HCT116 (cell line): Measurements from ENCODE around the gene ACAN. TPM values are rescaled to one million over a fixed set of nuclear protein-coding genes. Genes with fewer than 3 reads are reported as not detected.

Experiments
- ATAC-seq: fragments of 200-7000 bp; cut with Tn5 transposase; 2 replicates; pipeline ENCODE4 v1.9.1; 2020; ENCODE audit warnings: mild to moderate bottlenecking, moderate library complexity
- BruUV-seq: library from RNA; stranded (reverse); fragments of 400-500 nt; replicated peaks from 2 replicates; lab custom pipeline; 2021; lab: Mats Ljungman, UMichigan
- CTCF ChIA-PET: fragments of 300-600 bp; sonication (Branson Sonifier 250); formaldehyde crosslinking; loops from one replicate; lab custom pipeline; 2021; ENCODE audit warnings: antibody characterized with exemption; lab: Charles Lee
- POLR2A ChIA-PET: fragments of 300-600, 350-600 bp; sonication (Branson Sonifier 250); formaldehyde crosslinking; loops from one replicate; lab custom pipeline; 2021; ENCODE audit warnings: antibody characterized with exemption; lab: Charles Lee
- RAD21 ChIA-PET, 2 experiments: fragments of 300-600 bp; sonication (Branson Sonifier 250); formaldehyde crosslinking; loops; one replicate each; lab custom pipeline; 2023; ENCODE audit warnings: low total read pairs in 2 of 2; ENCODE audit not compliant: uncharacterized antibody in 2 of 2, unreplicated experiment in 2 of 2, low non-redundant PET in 1 of 2; lab: Charles Lee
- DNase-seq: peaks from one replicate; pipeline ENCODE4 v3.0.0-alpha.2; 2010; ENCODE audit warnings: low read depth, low spot score
- H2AFZ ChIP-seq: fragments of 200-600 bp; shearing (Covaris generic), sonication (generic); 2 replicates; pipeline ENCODE4 v1.6.1; 2017; ENCODE audit warnings: low read depth, mixed run types, mixed read lengths, antibody characterized with exemption, low read length; ENCODE audit not compliant: poor library complexity, severe bottlenecking
- H3K27ac ChIP-seq: 2 replicates; pipeline ENCODE4 v1.5.1; 2012; ENCODE audit warnings: low read depth, low read length
- H3K27me3 ChIP-seq: fragments of 200-600 bp; sonication (generic); 2 replicates; pipeline ENCODE4 v1.6.1; 2016; ENCODE audit warnings: mixed run types, low read length, mixed read lengths; ENCODE audit not compliant: insufficient read depth
- H3K36me3 ChIP-seq, 2 experiments: fragments of 200-500 bp in 1 of 2; fragments of 200-600 bp in 1 of 2; sonication (Bioruptor generic) in 1 of 2; sonication (generic) in 1 of 2; 2 replicates each; pipeline versions ENCODE4 v1.5.1 to v1.6.1; 2014 to 2016; ENCODE audit warnings: low read length in 2 of 2, inconsistent platforms in 1 of 2, mixed read lengths in 1 of 2, mixed run types in 1 of 2; ENCODE audit not compliant: insufficient read depth in 2 of 2, control insufficient read depth in 1 of 2
- H3K4me1 ChIP-seq, 2 experiments: fragments of 200-600 bp in 1 of 2; sonication (generic) in 1 of 2; 2 replicates each; pipeline versions ENCODE4 v1.5.1 to v1.6.1; 2012 to 2017; ENCODE audit warnings: low read length in 2 of 2, inconsistent platforms in 1 of 2, mild to moderate bottlenecking in 1 of 2, mixed read lengths in 1 of 2, mixed run types in 1 of 2, moderate library complexity in 1 of 2; ENCODE audit not compliant: insufficient read depth in 2 of 2, control insufficient read depth in 1 of 2
- H3K4me2 ChIP-seq: fragments of 200-600 bp; sonication (generic); 2 replicates; pipeline ENCODE4 v1.6.1; 2017; ENCODE audit warnings: mixed run types, low read length, mixed read lengths
- H3K4me3 ChIP-seq, 2 experiments: fragments of 200-600 bp in 1 of 2; sonication (generic) in 1 of 2; replicated peaks in 1 of 2; 2 replicates each; pipeline ENCODE4 v1.5.1; 2011 to 2016; ENCODE audit warnings: low read length in 2 of 2, control low read depth in 1 of 2, low read depth in 1 of 2, mild to moderate bottlenecking in 1 of 2, mixed read lengths in 1 of 2, mixed run types in 1 of 2
- H3K79me2 ChIP-seq: fragments of 200-600 bp; sonication (generic); 2 replicates; pipeline ENCODE4 v1.6.1; 2017; ENCODE audit warnings: mild to moderate bottlenecking, mixed run types, low read length, moderate library complexity, mixed read lengths; ENCODE audit not compliant: insufficient read depth
- H3K9ac ChIP-seq: fragments of 200-600 bp; sonication (generic); 2 replicates; pipeline ENCODE4 v1.6.1; 2016; ENCODE audit warnings: low read length, mixed read lengths
- H3K9me2 ChIP-seq: fragments of 200-600 bp; sonication (generic), shearing (Covaris generic); 2 replicates; pipeline ENCODE4 v1.6.1; 2017; ENCODE audit warnings: mixed run types, mild to moderate bottlenecking, moderate library complexity; ENCODE audit not compliant: insufficient read depth
- H3K9me3 ChIP-seq, 2 experiments: fragments of 200-500 bp in 1 of 2; fragments of 200-600 bp in 1 of 2; sonication (Bioruptor generic) in 1 of 2; sonication (generic) in 1 of 2; 2 replicates each; pipeline ENCODE4 v1.6.1; 2014 to 2017; ENCODE audit warnings: low read length in 2 of 2, mixed read lengths in 2 of 2, inconsistent platforms in 1 of 2, low read depth in 1 of 2, mild to moderate bottlenecking in 1 of 2, mixed run types in 1 of 2, moderate library complexity in 1 of 2; ENCODE audit not compliant: control insufficient read depth in 1 of 2, insufficient read depth in 1 of 2
- H4K20me1 ChIP-seq: fragments of 200-600 bp; sonication (generic), shearing (Covaris generic); 2 replicates; pipeline ENCODE4 v1.6.1; 2017; ENCODE audit warnings: mixed run types, mild to moderate bottlenecking, moderate library complexity; ENCODE audit not compliant: insufficient read depth
- CBX3 ChIP-seq: IDR thresholded peaks from 2 replicates; pipeline ENCODE4 v1.6.1; 2012; ENCODE audit warnings: low read depth
- CTCF ChIP-seq, 3 experiments: fragments of 200-600 bp in 1 of 3; sonication (generic) in 1 of 3; IDR thresholded peaks in 2 of 3; conservative IDR thresholded peaks in 1 of 3; 2 replicates each; pipeline ENCODE4 v1.5.1; 2012 to 2017; ENCODE audit warnings: low read depth in 2 of 3, low read length in 2 of 3, antibody characterized with exemption in 1 of 3, borderline replicate concordance in 1 of 3, control low read depth in 1 of 3, mild to moderate bottlenecking in 1 of 3, mixed read lengths in 1 of 3, mixed run types in 1 of 3, moderate library complexity in 1 of 3; ENCODE audit not compliant: insufficient read depth in 1 of 3
- EGR1 ChIP-seq: IDR thresholded peaks from 2 replicates; pipeline ENCODE4 v1.6.1; 2012; ENCODE audit warnings: low read depth
- FOSL1 ChIP-seq: IDR thresholded peaks from 2 replicates; pipeline ENCODE4 v1.6.1; 2012; ENCODE audit warnings: low read depth
- JUND ChIP-seq: IDR thresholded peaks from 2 replicates; pipeline ENCODE4 v1.6.1; 2012
- MAX ChIP-seq: IDR thresholded peaks from 2 replicates; pipeline ENCODE4 v1.6.1; 2012
- POLR2AphosphoS5 ChIP-seq: IDR thresholded peaks from 2 replicates; pipeline ENCODE4 v1.6.1; 2011; ENCODE audit warnings: mild to moderate bottlenecking, low read depth, low read length, moderate library complexity
- SIN3A ChIP-seq: IDR thresholded peaks from 2 replicates; pipeline ENCODE4 v1.6.1; 2012; ENCODE audit warnings: low read depth
- SP1 ChIP-seq: IDR thresholded peaks from 2 replicates; pipeline ENCODE4 v1.6.1; 2012; ENCODE audit warnings: low read depth
- SRF ChIP-seq: IDR thresholded peaks from 2 replicates; pipeline ENCODE4 v1.6.1; 2012; ENCODE audit warnings: low read depth
- YY1 ChIP-seq: IDR thresholded peaks from 2 replicates; pipeline ENCODE4 v1.6.1; 2011; ENCODE audit warnings: low read length, low read depth, moderate library complexity, mild to moderate bottlenecking; ENCODE audit not compliant: insufficient replicate concordance; ENCODE audit errors: extremely low read depth
- ZBTB33 ChIP-seq: IDR thresholded peaks from 2 replicates; pipeline ENCODE4 v1.6.1; 2011; ENCODE audit warnings: mild to moderate bottlenecking, low read length, moderate library complexity; ENCODE audit not compliant: insufficient replicate concordance; ENCODE audit errors: extremely low read depth
- intact Hi-C: fragments of 100-400 bp; cut with micrococcal nuclease; formaldehyde crosslinking; loops from 2 replicates; pipeline ENCODE4 v1.10.0; 2022
- total RNA-seq: library from RNA; stranded (reverse); gene quantifications from one replicate; pipeline ENCODE4 v1.2.1, GENCODE V29; 2021; ENCODE audit not compliant: unreplicated experiment

The ACAN gene
- total RNA-seq, 1 experiment from 2014 or later: not detected

- ChIA-PET POLR2A (interaction anchor here (0.7 to 1.4 kb wide), 9 partner anchors 9 to 256 kb away, joined by 3 to 9 read pairs (median 3); partner anchors contain the start of genes ABHD2 and HAPLN3), RAD21 (interaction anchor here in 1 of 2 experiments (0.6 kb wide), 1 partner anchor 335 kb away, joined by 4 read pairs; no protein-coding TSS in a partner anchor), CTCF (interaction anchor here (1.0 to 1.5 kb wide), 7 partner anchors 9 to 266 kb away, joined by 3 to 7 read pairs (median 6); no protein-coding TSS in a partner anchor)
- peak overlapping the region; percentile 94 for H3K4me2 ChIP-seq
- 0 out of 2 replicates have a peak, but pooled peaks cover 6% of the 10 kb centered on the region for H3K79me2 ChIP-seq
- ATAC-seq: peak; percentile 66
- H3K9me3 ChIP-seq: no peaks in the 10 kb centered on the region
- BruUV-seq: TSS peak; percentile 46
- peaks cover 19 to 38% of the 10 kb centered on the region in 2 experiments for H3K4me1 ChIP-seq
- peak overlapping the region; percentile 70 for H3K9ac ChIP-seq
- TF ChIP-seq YY1 (peak; percentile 14), EGR1 (peak; percentile 96), ZBTB33 (peak; percentile 42), CTCF (IDR thresholded peaks at IDR 0.05 in 2 of 3, conservative IDR thresholded peaks at IDR 0.05 in 1 of 3; ENCODE audit: borderline replicate concordance in 1 of 3, insufficient read depth in 1 of 3, low read depth in 2 of 3, low read length in 2 of 3) (peak in 1 of 3 experiments; percentile 13; a peak in 2 of 6 replicates), FOSL1 (peak; percentile 54; the same call in 1 of the 2 replicates), MAX (peak; percentile 33; the same call in 1 of the 2 replicates), JUND (no peak; the same call in 1 of the 2 replicates), SIN3A (peak; percentile 57; the same call in 1 of the 2 replicates), POLR2AphosphoS5 (peak; percentile 68), CBX3 (no peak), SP1 (peak; percentile 77), SRF (no peak)
- DNase-seq: no peak
- no peaks in the 10 kb centered on the region for H3K9me2 ChIP-seq
- H3K27me3 ChIP-seq: no peaks in the 10 kb centered on the region
- H3K36me3 ChIP-seq: no peaks in the 10 kb centered on the region
- H3K4me3 ChIP-seq: peak overlapping the region; percentile 69 to 76
- no peaks in the 10 kb centered on the region for H4K20me1 ChIP-seq
- intact Hi-C loops: no loop called here
- H2AFZ ChIP-seq: no peak overlapping the region
- H3K27ac ChIP-seq: peak overlapping the region; percentile 84
Measured at GRCh38 chr15:88911766-88912118, 108.5 kb downstream of the ACAN start.
